ENCODE data around the gene DOCK6.

DNA sequence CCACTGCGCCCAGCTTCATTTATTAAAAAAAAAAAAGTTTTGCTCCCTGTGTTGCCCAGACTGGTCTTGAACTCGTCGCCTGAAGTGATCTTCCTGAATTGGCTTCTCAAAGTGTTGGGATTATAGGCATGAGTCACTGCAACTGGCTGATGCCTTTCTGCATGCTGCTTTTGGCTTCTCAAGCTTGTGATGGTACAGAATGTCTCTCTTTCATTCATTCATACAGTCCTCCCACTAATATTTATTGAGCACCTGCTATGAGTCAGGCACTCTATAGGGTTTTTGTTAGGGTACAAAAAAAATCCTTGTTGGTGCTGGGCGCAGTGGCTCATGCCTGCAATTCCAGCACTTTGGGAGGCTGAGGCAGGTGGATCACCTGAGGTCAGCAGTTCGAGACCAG is 42.6 kb upstream of the DOCK6 start:
- no peak for TF ChIP-seq ZNF248 (tag by site-specific recombination; IDR thresholded peaks at IDR 0.05)
- TF ChIP-seq KLF16 (tag by site-specific recombination; IDR thresholded peaks at IDR 0.05) = no peak
- TF ChIP-seq CTCF (tag by site-specific recombination; IDR thresholded peaks at IDR 0.05) = no peak
- TF ChIP-seq, protein P1, sequence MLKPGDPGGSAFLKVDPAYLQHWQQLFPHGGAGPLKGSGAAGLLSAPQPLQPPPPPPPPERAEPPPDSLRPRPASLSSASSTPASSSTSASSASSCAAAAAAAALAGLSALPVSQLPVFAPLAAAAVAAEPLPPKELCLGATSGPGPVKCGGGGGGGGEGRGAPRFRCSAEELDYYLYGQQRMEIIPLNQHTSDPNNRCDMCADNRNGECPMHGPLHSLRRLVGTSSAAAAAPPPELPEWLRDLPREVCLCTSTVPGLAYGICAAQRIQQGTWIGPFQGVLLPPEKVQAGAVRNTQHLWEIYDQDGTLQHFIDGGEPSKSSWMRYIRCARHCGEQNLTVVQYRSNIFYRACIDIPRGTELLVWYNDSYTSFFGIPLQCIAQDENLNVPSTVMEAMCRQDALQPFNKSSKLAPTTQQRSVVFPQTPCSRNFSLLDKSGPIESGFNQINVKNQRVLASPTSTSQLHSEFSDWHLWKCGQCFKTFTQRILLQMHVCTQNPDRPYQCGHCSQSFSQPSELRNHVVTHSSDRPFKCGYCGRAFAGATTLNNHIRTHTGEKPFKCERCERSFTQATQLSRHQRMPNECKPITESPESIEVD (tag by site-specific recombination; IDR thresholded peaks at IDR 0.05) = no peak
- no peak for TF ChIP-seq ZNF157 (tag by site-specific recombination; IDR thresholded peaks at IDR 0.05)
- TF ChIP-seq REPIN1 (tag by site-specific recombination; IDR thresholded peaks at IDR 0.05; ENCODE audit: low read depth) = no peak
- no peak for TF ChIP-seq ZNF184 (tag by site-specific recombination; IDR thresholded peaks at IDR 0.05)
- TF ChIP-seq KLF10 (tag by site-specific recombination; IDR thresholded peaks at IDR 0.05) = no peak
- no peak for TF ChIP-seq ZNF175 (tag by site-specific recombination; IDR thresholded peaks at IDR 0.05)
- no peak for TF ChIP-seq ZNF26 (tag by site-specific recombination; IDR thresholded peaks at IDR 0.05)
- TF ChIP-seq ZFP3 (tag by site-specific recombination; IDR thresholded peaks at IDR 0.05; ENCODE audit: low read depth) = no peak
- no peak for TF ChIP-seq ZNF580 (tag by site-specific recombination; IDR thresholded peaks at IDR 0.05)
- TF ChIP-seq ZNF596 (tag by site-specific recombination; IDR thresholded peaks at IDR 0.05) = no peak
- TF ChIP-seq ZNF629 (tag by site-specific recombination; IDR thresholded peaks at IDR 0.05) = no peak
